T1000 (cell line): ENCODE data around the gene COL23A1.
"Not testable (repeated sequence)": the region's sequence is repeated elsewhere in the genome, so short reads cannot be mapped to it uniquely, and the experiment has no call there.

ENCODE experiments used
- DNase-seq: peaks from one replicate; lab custom pipeline; 2025; ENCODE audit warnings: mixed read lengths; lab: John Stamatoyannopoulos, UW

COL23A1 gene

GRCh38 chr5:178239626-178240301, 350.4 kb downstream of the COL23A1 start:
- not testable (repeated sequence) for DNase-seq

DNA sequence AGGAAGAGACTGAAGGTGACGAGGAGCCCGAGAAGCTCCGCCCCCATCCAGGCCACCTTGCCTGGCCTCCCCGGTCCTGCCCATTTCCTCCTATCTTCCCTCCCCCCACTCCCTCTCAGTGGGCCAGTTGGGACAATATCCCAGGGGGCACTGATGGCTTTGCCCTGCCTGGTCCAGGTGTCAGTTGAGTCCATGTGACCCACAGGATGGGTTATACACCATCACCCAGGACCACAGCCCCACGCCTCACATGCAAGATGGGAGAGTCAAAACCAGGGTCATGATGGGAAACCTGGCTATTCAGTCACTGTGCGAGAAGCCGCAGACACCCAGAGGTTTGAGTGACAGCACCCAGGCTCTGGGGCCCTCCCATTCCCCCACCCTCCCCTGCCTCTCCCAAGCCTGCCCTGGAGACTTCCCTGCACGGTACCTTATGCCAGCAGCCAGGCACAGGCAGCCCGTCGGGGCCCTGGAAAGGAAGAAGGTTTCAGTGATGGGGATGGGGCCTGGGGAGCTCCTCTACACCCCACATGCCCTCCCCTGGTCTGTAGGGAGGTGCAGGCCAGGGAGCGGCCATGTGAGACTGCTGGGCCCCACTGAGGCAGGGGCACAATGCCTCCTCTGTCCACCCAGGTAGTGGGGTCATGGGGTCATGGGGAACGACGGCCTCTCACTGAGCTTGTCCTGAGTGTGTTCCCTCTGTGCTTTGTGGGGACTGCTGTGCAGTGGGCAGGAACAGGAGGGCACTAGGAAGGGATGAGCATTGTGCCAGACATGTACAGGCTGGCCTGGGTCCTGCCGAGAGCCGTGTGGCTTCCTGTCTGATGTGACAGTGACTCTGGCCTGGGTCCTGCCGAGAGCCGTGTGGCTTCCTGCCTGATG, 351.2 kb downstream of the COL23A1 start:
- no peak for DNase-seq

- DNase-seq = no peak
Observed at GRCh38 chr5:178238313-178238635, 351.9 kb downstream of the COL23A1 start.

DNA sequence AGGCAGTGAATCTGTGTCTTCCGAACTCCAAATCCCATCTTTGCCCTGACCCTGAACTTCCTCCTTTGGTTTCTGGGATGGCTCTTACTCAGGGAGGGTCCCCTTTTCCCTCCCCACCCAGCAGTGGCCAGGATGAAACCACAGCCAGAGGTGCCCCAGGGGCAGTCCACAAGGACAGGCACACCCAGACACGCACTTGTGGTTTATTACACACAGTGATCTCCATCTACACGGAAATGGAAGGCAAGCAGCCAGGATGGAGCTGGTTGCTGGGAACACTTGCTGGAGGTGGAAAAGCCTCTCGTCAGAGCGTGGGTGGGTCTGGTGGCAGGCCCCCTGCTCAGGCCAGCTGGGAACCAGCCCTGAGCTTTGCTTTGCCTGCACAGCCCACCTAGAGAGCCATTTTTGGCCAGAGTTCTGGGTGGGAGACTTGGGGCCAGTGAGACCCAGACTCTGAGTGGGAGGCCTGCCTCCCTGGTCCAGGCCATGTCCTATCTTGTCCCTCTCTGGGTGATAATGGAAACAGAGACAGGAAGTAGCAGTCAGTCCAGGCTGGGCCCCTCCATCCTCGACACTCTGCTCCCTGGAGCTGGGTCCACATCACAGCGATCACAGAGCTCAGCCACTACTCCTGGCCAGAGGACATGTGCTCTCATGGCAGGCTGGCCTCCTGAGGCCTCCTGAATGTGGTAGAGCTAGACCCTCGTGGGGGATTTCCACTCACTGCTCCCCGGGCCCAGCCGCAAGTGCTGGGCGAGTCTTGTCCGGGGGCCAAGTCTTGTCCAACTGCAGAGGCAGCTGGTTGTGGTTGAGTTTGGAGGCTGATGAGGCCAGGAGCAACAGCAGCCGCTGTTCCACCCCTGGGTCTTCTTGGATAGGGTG, 352.5 kb downstream of the COL23A1 start:
- DNase-seq = no peak

GRCh38 chr5:178236679-178237078, 353.5 kb downstream of the COL23A1 start:
- no peak for DNase-seq

DNA sequence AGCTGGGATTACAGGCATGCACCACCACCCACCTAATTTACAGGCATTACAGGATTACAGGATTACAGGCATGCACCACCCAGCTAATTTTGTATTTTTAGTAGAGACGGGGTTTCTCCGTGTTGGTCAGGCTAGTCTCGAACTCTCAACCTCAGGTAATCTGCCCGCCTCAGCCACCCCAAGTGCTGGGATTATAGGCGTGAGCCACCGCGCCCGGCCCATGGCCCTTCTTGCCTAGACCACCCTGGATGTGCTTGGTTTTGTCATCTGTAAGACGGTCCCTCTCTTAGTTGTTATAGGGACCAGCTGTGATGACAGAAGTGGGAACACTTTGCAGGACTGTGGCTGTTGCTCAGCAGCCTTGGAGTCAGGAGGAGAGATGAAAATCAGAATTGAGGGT, 354.1 kb downstream of the COL23A1 start:
- DNase-seq = no peak

GRCh38 chr5:178235588-178235974, 354.6 kb downstream of the COL23A1 start:
- no peak for DNase-seq

GRCh38 chr5:178234750-178235587, 355.2 kb downstream of the COL23A1 start:
- no peak for DNase-seq

- no peak for DNase-seq
Observed at GRCh38 chr5:178234121-178234749, 356.0 kb downstream of the COL23A1 start.

DNA sequence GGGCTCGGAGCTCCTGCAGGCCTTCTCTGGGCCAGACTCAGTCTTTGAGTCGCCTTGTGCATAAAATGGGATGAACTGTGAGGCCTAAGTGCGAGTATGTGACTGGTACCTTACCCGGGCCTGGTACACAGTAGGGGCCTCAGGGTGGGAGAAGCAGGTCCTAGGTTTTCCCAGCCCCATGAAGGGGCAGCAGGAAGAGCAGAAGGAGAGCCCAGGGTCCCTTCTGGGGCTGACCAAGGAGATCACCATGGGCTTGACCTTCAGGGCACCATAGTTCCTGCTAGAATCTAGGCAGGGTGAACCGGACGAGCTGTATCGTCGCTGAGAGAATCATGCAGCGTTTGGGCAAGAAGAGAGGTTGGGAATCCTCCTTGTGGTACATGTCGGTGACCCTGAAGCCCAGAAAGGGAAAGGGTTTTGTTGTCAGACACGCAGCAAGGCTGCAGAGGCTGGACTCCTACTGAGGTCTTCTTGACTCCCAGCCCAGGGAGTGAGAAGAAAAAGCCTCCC, 357.2 kb downstream of the COL23A1 start:
- no peak for DNase-seq

- peak; percentile 40 for DNase-seq
Observed at GRCh38 chr5:178232124-178232919, 357.9 kb downstream of the COL23A1 start, which contains the start of gene PHYKPL. Gene PHYKPL, minus strand, starts transcription at chr5:178232802. Its CDS starts 252 bp downstream, at chr5:178232550.

GRCh38 chr5:178231539-178232123, 358.6 kb downstream of the COL23A1 start:
- no peak for DNase-seq

DNA sequence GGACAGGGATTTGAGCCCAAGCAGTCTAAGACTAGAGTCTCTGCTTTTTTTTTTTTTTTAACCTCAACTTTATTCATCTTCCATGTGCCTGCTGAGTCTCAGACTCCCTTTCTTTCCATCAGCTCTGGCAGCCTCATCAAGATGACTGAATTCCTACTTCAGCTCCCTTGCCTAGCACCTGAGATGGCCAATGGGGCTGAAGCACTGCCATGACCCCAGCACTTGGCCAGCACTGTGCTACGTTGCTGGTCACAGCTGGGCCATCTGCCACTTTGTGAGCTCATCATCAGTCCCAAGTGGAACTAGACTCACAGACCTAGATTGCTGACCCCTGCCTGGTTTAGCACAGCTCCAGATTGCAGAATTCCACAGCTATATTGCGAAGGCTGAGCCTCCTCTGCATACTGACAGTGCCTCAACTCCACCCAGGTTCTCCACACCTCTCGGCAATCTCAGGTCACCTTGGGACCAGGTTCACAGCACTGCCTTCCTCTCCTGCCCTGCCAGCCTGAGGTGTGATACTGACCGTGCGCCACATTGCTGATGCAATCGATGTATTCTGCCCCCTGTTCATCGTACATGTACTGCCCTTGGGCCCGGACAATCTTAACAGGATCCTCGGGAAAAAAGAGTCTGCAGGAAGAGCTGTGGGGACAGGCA, 359.2 kb downstream of the COL23A1 start:
- no peak for DNase-seq

GRCh38 chr5:178229861-178230260, 360.3 kb downstream of the COL23A1 start:
- DNase-seq = no peak

DNA sequence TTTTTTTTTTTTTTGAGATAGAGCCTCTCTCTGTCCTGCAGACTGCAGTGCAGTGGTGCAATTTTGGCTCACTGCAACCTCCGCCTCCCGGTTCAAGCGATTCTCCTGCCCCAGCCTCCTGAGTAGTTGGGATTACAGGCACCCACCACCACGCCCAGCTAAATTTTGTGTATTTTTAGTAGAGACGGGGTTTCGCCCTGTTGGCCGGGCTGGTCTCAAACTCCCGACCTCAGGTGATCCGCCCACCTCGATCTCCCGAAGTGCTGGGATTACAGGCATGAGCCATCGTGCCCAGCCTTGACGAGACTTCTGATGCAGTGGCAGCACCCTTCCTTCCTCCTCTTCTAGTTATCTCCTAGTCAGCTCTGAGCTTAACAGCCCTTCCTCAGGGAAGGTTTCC, 361.1 kb downstream of the COL23A1 start:
- DNase-seq = not testable (repeated sequence)

DNA sequence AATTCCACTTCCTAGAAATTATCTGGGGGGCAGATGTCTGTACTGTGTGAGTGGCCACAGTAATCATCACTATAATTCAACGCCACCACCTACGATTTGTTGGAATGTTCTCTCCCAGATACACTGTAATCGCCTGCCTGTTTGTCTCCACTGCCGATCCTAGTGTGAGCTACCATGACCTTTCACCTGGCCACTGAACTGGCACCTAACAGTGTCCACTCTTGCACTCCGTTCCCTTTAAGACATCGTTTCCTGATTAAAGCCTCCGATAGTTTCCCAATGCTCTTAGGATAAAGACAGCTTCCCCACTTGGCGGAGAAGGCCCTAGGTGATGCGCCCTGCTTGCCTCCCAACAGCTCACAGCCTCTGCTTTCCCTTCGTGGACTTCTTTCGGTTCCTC, 361.6 kb downstream of the COL23A1 start:
- no peak for DNase-seq

DNA sequence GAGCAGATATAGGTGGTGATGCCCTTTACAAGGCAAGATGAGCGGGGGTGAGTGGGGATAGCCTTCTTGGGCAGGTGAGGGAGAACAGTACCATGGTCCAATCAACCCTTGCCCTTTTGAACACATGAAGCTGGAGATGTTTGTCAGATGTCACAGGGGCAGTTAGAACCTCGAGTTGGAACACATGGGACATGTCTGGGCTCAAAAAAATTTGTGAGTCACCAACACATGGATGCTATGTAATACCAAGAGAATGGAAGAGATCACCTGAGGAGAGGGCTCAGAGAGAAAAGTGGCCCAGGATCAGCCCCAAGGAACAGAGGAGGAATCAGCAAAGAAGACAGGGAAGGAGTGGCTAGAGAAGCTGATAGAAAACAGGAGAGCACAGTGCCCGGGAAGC, 362.3 kb downstream of the COL23A1 start:
- no peak for DNase-seq

GRCh38 chr5:178227138-178227659, 363.0 kb downstream of the COL23A1 start:
- DNase-seq = no peak

GRCh38 chr5:178225174-178225573, 365.0 kb downstream of the COL23A1 start:
- no peak for DNase-seq
